ENCODE results near the gene CENPP.
A peak's percentile ranks its signal among the peaks of the same experiment; 100 is the strongest.

CENPP gene

DNA sequence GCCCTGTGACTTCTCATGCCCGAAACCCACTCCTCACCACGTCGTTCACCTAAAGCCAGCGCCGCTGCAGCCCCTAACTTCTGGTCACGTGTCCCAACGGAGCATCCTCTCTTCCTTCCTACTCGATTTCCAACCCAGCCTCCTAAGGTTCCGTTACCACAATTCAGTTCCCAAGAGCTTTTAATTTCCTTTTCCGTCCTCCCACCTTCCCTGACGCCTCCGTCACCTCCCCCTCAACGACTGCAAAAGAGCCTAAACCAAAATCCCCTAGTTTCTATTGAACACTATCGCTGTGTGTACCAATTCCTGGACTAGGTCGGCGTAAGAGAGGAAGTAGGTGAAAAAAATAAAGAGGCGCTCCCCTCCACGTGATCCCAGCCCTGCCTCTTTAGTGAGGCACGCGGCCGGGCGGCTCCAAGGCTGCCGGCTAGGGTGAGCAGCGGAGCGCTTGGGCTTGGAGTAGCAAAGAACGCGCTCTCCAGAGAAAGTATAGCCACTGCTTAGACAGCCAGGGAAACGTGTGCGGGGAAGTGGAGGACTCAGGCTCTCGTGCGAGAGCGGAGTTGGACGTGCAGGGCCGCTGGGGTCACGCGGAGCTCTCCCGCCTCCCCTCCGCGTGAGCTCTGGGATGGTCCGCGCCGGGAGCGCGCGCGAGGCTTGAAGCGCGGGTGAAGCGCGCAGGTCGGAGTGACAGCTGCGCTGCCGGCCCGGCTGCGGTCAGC is at the start of gene CENPP, which contains the start of gene NOL8:
CENPP (plus strand) TSS at position 685 of the 722 bp plus-strand sequence.
NOL8 (minus strand) TSS at position 82 of the 722 bp plus-strand sequence. CDS start 1,189 bp downstream, outside the sequence.
- DNase-seq: peak; percentile 83

DNA sequence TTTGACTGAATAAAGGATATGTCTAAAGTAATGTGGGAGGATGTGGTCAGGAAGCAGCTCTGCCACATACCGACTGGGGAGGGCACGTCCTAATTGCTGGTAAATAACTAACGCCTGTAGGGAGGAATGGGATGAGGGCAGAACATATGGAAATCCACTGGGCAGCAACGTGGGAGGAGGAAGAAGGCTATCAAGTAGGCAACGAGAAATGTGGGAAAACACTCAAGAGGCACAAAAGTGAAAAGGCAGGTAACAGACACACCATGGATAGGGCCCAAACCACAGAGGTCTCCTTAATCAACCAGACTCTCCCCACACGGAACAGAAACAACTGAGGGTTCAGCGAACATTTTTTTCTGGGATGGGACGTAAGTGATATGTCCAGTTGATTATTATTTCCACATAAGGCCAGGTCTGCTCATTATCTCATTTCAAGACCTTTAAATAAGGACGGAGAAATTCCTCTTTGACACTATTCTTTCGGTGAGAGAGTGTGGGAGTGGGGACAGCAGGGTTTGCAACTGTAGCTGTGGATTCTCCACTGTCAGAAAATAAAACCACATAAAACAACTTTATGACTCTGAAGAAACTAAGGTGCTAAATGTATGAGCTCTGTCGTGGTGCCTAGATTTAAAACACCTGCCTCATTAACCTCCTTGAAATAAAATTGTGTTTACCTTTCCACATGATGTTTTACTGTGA is 49.3 kb upstream of the CENPP start:
- DNase-seq: no peak

DNA sequence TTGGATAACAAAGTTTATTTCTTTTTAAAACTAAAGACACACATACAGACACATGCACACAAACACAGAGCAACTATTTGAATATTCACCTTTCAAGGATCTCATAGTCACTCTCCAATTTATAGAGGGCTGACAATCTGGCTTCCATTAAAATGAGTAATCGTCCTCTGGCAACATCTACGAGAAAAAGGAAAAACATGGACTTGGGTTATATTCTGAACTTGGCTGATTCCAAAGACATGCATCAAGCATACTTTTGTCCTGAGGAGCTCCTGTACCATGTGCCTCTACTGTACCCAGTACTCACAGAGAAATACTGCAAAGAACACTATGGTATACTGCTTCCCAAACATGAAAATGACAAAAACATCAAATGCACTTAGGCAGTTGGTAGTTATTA is 47.6 kb upstream of the CENPP start:
- DNase-seq: no peak

DNA sequence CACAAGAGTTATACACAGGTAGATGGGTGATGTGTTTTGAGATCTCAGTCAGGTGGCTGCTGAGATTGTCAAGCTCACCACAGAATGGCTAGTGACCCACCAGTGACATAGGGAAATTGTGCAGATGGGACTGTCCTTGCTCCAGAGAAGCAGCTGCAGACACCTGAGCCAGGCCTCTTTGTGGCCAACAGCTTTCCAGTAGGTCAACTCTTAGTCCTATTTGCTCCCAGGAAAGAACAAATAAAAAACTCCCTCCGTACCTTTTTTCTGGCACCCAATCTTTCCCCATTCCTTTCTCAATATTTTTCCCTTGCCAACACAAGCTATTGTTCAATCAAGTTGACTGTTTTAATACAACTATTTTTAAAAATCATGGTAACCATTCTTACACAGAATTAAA is 46.5 kb upstream of the CENPP start:
- no peak for DNase-seq

DNA sequence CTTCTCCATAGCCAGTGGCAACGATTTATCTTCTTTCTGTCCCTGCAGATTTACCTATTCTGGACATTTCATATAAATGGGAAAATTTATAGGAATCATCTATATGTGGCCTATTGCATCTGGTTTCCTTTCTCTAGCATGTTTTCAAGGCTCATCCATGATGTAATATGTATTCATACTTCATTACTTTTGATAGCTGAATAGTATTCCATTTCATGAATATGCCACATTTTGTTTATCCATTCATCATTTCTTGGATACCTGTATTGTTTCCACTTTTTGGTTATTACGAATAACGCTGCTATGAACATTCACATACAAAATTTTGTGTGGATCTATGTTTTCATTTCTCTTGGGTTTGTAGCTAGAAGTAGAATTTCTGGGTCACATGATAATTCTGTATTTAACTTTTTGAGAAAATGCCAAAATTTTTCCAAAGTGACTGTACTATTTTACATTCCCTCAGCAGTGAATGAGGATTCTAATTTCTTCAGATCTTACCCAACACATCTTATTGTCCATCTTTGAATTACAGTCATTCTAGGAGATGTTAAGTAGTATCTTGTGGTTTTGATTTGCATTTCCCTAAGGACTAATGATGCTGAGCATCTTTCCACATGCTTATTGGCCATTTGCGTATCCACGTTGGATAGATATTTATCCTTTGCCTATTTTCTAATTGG is 35.9 kb upstream of the CENPP start:
- no peak for DNase-seq

DNA sequence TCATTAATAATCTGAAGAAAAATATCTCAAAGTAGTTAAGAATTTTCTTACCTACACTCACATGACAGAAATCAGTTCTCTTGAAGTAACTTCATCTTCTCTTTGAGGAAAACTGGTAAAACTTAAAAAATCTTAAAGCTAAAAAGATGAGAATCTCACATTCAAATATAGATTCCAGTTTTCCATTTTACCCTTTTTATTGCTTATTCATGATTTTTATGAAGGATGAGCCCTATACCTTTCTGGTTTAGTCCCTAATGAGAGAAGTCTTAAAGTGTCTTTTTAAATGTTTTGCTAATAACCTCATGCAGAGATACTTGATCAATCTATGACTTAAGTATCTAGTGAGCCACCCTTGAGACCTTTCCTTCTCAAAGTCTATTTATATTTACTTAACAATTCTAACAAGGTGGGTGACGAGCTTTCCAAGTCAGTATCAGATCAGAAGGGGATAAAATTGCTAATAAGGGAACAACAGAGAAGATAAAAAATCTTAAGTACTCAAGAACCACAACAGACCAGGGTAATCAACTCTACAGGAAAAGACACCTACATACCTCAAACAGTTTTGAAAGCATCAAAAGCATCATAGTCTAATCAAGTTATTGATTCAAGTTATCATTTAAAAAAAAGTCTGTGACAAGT is 34.8 kb upstream of the CENPP start:
- no peak for DNase-seq

DNA sequence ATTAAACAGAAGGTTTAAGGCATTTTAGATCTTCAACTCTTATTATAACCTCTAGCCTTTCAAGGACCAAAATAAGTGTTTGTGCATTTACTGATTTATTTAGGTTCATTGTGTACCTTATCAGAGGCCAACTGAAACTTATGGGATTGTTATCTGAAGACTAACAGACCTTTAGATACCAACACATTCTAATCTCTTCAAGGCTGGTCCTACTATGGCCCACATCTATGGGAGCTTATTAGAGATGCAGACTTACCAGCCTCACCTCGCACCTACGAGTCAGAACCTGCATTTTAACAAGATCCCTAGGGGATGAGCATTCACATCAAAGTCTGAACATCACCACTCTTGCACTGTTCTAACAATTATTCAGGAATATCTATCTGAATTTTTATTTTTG is 34.2 kb upstream of the CENPP start:
- no peak for DNase-seq

DNA sequence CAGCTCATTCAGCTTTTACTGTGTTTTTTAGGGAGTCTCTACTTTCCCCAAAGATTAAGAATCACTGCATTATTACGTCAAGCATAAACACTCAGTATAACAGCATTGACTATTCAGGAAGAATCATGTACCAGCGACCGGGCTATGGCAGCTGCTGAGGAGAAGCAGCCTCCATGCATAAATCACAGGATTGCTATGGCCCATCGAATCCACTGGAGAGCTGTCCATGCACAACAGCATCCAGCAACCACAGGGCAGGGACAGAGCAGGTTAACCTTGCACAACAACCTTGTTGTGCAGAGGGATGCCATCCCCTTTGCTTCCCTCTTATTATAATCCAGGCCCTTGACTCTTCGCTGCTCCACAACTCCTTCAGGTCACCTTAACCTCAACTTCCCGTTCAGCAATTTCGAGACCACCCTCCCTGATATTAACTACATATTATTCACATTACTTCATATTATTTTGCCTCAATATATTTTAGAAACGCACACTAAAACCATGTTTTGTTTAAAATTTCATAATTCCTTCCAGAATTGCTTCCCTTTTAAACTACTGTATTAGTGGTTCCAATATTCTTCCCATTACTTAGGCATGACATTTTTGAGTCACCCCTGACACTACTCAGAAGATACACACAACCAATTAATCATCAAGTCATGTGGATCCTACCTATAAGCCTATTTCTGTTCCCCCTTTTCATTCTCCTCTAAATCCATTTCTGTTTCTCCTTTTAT is 33.2 kb upstream of the CENPP start:
- DNase-seq: no peak

DNA sequence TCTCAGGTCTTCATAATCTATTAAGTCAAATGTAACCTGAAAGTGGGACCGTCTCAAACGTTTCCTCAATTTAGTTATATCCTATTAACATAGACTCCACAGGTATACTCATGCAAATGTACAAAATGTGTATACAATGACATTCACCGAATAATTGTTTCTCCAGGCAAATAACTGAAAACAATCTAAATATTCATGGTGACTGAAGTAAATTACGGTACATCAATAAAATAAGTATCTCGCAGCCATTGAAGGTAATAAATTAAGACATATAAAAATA is 32.7 kb upstream of the CENPP start:
- DNase-seq: no peak

DNA sequence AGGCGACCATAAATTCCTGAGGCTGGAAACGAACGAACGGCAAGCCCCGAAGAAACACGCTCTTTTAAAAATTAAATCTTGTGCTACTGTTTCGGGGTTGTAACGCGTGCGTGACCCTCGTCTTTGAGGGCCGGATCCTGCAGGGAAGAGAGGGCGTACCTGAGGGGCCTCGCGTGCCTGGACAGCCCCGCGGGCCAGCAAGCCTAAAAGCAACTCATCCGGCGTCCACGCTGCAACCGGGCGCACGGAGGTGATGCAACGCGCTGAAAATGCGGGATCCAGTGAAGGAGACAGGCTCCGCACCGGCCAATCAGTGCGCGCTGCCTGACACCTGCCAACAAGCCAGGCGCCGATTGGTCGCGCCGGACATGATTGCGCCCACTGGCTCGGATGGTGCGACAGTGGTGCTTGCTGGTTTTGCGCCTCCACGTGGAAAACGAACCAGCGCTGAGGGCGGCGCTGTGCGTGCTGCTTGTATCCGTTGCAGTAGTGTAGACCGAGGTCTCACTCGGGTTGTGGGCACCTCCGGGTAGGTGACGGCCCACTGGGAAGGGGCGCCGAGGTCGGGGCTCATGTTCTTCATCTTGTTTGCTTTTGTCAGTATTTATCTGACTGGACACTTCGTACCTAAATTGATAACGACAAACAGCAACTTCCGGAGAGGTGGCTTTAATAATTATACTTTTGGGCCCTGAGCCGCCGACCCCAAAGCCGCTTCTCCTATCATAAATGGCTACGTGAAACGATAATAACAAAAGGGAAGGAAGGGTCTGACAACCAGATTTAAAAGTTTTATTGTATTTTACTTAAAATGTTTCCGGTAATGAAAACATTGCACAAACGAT is 32.1 kb upstream of the CENPP start, which contains the start of gene IARS1:
IARS1 (minus strand) TSS at position 246 of the 845 bp plus-strand sequence. CDS start 4,278 bp downstream, outside the sequence.
- DNase-seq: peak; percentile 95

DNA sequence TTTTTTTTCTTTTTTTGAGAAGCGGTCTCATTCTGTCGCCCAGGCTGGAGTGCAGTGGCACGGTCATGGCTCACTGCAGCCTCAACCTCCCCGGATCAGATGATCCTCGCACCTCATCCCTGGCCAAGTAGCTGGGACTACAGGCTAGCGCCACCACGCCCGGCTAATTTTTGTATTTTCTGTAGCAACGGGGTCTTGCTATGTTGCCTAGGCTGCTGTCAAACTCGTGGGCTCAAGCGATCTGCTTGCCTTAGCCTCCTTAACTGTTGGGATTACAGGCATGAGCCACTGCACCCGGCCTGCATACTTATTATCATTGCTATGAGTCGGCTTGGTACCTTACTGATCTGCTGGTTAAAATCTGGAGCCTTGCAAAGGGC is 31.5 kb upstream of the CENPP start:
- no peak for DNase-seq

DNA sequence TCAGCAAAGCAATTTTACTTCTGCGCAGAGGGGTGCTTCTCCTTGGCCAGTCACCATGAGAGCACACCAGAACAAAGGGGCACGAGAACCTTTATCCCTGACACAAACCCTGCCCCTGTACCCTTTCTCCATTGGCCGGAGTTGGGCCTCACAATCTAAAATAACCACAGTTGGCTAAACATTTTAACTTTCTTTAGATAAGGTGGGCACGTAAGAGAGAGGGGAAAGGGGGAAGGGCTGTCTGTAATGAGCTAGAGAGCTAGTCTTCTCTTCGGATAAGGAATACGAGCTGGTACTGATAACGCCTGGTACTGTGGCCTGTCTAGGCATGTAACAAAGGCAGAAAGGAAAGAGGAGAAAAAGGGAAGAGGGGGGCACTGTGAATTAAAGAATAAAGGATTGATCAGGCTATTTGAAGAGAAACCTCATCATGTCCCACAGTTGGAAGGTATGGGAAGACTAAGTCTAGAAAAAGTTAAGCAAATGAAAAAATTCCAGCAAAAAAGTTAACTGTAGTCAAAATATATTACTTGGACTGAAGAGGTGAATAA is 30.4 kb upstream of the CENPP start:
- no peak for DNase-seq

DNA sequence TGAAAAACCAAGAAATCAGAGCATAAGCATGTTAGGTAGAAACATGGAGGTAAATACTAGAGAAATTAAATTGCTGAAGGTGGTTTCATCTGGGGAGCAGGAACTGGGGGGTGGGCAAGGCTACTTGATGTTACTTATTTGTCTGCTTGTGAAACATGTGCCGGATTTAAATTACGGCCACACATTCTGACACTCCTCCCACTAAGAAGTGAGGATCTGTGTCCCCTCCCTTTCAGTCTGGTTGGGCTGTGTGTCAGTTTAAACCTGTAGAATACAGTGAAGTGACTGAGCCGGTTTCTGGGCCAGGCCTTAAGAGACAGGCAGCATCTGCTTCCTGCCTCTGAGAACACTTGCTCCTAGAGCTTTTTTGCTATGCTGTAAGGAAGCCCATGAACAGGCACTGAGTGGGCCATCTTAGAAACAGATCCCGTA is 29.9 kb upstream of the CENPP start:
- no peak for DNase-seq

DNA sequence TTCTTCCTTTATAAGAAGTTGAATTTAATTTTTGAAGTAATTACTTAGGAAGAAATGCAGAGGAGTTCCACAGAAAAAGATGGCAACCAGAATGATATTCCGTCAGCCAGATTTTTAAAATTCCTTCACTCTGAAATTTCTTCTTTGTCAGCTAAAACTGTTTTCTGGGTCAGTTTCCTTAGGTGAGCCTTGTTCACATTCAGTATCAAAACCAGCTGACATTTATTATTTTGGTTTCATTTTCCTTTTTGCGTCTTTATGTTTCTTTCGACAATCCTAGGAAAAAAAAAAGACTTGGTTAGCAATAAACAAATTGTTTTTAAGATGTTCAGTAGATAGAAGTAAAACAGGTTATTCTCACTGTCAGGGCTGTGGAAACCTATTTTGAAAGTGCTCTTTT is 28.1 kb upstream of the CENPP start:
- no peak for DNase-seq

DNA sequence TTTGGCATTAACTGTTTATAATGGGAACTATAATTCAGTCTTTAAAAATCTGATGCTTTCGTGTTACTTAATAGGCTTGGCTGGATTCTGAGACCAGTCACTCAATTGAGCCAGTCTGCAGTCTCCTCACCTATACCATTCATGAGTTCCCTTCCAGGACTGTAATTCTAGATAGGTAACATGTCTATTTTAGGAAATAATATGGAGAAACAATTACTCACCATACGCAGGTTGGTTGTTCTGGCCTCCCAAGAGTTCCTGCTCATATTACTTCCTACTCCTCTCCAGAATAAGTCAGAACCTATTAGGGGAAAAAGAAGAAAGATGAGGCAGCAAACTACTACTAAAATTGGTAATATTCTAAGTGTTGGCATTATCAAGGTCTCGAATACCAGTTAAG is 27.7 kb upstream of the CENPP start:
- no peak for DNase-seq

DNA sequence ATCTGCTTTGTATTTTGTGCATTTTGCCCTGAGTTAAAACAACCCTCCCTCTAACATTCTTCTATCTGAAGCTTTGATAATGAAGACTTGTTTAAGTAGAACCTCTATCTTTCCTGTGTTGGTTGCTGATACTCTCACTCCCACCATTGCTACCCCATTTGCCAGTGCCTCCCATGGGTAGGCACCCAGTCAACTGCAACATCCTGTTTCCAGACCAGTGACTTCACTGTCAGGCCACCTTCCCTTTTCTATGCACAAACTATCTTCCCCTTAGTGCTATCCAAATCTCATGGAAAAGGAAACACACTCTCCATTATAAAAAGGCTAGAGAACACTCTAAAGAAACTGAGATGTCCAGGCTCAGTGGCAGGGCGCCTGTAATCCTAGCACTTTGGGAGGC is 26.6 kb upstream of the CENPP start:
- no peak for DNase-seq

DNA sequence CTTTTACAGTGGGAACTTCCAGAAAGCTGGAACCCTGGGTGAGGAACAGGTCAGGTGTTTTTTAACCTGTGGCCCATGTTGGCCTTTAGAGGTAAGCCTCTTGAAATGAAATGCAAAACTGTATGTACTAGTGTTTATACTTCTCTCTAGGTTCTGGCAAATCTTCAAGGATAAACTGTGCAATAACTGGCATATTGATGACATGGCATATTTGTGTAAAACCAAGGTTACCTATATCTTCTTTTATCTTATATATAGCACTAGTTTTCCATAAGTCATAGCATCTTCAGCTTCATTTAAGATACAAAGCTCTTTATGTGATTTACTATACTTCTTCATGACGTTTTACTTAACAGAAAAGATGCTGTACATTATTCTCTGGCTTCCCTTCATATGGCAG is 24.8 kb upstream of the CENPP start:
- DNase-seq: no peak

DNA sequence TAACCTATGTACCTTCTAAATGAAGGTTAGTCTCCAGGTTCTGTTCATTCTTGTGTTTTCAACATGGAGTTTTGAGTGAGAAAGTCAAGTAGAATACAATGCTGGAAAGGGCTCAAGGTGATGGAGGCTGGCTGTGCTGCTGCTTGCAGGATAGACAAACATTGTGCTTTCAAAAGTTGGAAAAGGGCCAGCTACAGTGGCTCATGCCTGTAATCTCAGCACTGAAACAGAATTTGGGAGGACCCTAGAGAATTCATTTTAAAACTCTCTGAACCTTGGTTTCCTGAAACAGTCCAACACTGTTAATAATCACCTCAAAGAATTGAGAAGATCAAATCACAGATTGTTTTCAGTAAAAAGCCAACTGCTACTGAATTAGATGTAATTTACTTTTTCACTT is 16.9 kb upstream of the CENPP start:
- DNase-seq: no peak

DNA sequence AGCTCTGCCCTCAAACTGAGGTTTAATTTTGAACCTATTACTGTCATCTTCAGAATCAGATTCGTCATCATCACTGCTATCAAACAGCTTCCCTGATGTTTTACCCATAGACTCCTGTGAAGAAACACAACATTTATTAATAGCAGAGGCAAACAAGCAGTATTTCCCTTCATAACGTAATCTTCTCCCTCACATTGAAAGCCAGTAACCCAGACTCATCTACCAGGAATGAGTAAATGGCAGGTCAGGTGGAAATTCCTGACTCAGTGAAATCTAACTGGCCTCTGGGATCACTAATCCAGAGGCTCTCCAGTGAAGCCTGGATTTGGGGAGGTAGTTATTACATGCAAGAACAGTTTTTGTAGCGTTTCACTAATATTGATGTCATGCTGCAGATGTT is 15.2 kb upstream of the CENPP start:
- no peak for DNase-seq

DNA sequence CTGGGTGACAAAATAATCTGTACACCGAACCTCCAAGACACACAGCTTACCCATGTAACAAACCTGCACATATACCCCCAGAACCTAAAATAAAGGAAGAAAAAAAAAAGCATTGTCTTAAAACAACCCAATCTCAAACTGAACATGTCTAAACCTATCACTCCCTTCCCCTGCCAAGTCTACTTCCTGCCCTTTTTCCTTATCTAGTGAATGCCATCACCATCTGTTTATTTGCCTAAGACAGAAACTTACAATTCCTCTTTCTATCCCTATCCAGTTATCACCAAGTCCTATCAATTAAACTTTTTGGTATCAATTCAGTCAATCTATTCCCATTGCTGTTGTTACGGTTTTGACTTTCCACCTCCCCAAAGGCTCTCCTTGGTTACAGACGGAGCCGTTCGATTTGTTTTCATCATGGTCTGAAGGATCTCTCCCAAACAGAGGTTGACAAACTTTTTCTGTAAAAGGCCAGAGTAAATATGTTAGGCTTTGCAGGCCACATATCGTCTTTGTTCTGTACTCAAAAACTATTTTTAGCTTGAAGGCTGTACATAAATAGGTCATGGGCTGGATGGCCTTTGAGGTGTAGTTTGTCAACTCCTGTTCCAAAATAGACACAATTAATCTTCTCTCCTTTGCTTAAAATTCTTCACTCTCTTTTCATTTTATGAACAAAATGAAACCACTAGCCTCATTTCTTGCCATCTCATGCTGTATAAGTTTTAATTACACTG is 12.7 kb upstream of the CENPP start:
- no peak for DNase-seq

DNA sequence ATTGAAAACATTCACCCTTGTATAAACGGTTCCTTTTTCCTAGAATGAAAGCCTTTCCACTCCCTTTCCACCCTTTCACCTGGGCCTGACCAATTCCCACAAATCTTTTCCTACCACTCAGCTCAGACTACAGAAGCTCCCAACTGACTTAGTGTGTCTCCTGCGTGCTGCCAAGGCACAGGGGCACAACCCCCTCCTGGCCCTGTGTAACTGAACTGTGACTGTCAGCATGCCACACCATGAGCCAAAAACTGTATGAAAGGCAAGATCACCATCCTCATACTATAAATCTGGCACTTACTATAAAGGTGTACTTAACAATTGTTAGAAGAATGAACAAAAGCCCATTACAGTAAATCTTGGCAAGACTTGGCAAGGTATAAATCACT is 12.1 kb upstream of the CENPP start:
- DNase-seq: no peak

Data from NCI-H2171 (cell line).